ENCODE data around the gene IL6R. TPM values are rescaled to one million over a fixed set of nuclear protein-coding genes. Genes with fewer than 3 reads are reported as not detected.
"Not testable (repeated sequence)": the region's sequence is repeated elsewhere in the genome, so short reads cannot be mapped to it uniquely, and the experiment has no call there.

Gene IL6R
- 0.65 TPM for polyA plus RNA-seq (2013, experiment 1 of 2)
- polyA plus RNA-seq (2013, experiment 2 of 2) = 1.5 TPM

DNA sequence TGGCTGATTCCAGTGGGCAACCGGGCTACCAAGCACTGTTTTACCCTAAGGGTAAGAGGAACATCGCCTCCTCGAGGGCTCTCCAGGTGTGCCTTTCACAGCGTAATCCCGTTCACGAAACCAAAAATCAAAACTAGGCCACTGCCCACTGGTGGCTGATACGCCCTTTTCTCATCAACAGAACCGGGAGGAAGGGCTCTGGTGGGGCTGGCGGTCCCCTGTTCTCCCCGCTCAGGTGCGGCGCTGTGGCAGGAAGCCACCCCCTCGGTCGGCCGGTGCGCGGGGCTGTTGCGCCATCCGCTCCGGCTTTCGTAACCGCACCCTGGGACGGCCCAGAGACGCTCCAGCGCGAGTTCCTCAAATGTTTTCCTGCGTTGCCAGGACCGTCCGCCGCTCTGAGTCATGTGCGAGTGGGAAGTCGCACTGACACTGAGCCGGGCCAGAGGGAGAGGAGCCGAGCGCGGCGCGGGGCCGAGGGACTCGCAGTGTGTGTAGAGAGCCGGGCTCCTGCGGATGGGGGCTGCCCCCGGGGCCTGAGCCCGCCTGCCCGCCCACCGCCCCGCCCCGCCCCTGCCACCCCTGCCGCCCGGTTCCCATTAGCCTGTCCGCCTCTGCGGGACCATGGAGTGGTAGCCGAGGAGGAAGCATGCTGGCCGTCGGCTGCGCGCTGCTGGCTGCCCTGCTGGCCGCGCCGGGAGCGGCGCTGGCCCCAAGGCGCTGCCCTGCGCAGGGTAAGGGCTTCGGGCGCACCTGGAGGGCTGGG, at the start of gene IL6R:
Gene IL6R (plus strand): TSS at position 360 of the 763 bp plus-strand sequence. CDS start 287 bp downstream, at position 647.
- H3K36me3 ChIP-seq (ENCODE audit: insufficient read depth, low read length) = no peaks in the 10 kb centered on the region
- H3K27ac ChIP-seq (ENCODE audit: low read depth, low read length) = no peak within 1 kb of the TSS
- H3K4me1 ChIP-seq (ENCODE audit: insufficient read depth, low read length) = peaks cover 16% of the 10 kb centered on the region
- 2% methylated on average over 66 of the region's 66 CpGs for WGBS
- H3K4me3 ChIP-seq (ENCODE audit: low read length) = peak within 1 kb of the TSS; percentile 59
- H3K27me3 ChIP-seq (ENCODE audit: insufficient read depth, low read length) = peaks cover 53% of the 10 kb centered on the region
- H3K9ac ChIP-seq (ENCODE audit: low read depth, low read length) = peak within 1 kb of the TSS; percentile 40
- no peaks in the 10 kb centered on the region for H3K9me3 ChIP-seq (ENCODE audit: insufficient read depth, low read depth, low read length)

DNA sequence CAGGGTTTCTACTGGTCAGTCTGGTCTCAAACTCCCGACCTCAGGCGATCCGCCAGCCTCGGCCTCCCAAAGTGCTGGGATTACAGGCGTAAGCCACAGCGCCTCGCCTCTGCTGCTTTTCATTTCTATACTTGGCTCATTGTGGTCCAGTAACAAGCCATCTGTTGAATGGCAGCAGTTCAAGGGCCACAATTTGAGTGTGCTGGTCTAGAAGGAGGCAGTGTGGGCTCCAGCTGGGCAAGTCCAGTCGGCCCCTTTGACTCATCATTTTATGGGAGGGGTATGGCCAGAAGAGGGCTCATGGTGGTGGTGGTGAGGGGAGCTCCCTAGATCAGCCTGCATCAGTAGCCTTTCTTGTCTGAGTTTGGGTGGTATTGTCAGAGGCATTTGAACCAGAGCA, 46.6 kb upstream of the IL6R start:
- WGBS = 92% methylated on average over 8 of the region's 8 CpGs
- H3K9me3 ChIP-seq (ENCODE audit: insufficient read depth, low read depth, low read length) = no peaks in the 10 kb centered on the region
- no peak overlapping the region for H3K4me3 ChIP-seq (ENCODE audit: low read length)
- no peaks in the 10 kb centered on the region for H3K36me3 ChIP-seq (ENCODE audit: insufficient read depth, low read length)
- H3K9ac ChIP-seq (ENCODE audit: low read depth, low read length) = no peak overlapping the region
- peaks cover under 1% of the 10 kb centered on the region; the same call in 1 of the 2 replicates for H3K27me3 ChIP-seq (ENCODE audit: insufficient read depth, low read length)
- H3K27ac ChIP-seq (ENCODE audit: low read depth, low read length) = no peak overlapping the region
- H3K4me1 ChIP-seq (ENCODE audit: insufficient read depth, low read length) = peaks cover 4% of the 10 kb centered on the region; the same call in 1 of the 2 replicates

DNA sequence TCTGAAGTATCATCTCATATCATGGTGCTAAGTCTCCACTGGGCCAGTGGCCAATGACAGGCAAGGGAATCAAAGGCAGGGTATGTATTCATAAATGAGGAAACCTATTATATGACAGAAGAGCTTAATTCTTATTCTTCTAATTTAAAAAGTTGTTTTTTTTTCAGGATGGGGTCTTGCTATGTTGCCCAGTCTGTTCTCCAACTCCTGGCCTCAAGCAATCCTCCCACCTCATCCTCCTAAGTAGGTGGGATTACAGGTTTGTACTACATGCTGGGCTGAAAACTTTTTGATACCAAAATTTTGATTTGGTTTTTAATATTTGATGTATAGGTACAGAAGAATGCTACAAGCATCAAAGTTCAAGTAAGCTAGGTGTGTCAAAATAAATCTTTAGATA, 44.9 kb upstream of the IL6R start:
- H3K27me3 ChIP-seq (ENCODE audit: insufficient read depth, low read length) = no peaks in the 10 kb centered on the region
- H3K9ac ChIP-seq (ENCODE audit: low read depth, low read length) = no peak overlapping the region
- H3K9me3 ChIP-seq (ENCODE audit: insufficient read depth, low read depth, low read length) = no peaks in the 10 kb centered on the region
- no peak overlapping the region for H3K4me3 ChIP-seq (ENCODE audit: low read length)
- no peak overlapping the region for H3K27ac ChIP-seq (ENCODE audit: low read depth, low read length)
- H3K36me3 ChIP-seq (ENCODE audit: insufficient read depth, low read length) = no peaks in the 10 kb centered on the region
- H3K4me1 ChIP-seq (ENCODE audit: insufficient read depth, low read length) = no peaks in the 10 kb centered on the region

DNA sequence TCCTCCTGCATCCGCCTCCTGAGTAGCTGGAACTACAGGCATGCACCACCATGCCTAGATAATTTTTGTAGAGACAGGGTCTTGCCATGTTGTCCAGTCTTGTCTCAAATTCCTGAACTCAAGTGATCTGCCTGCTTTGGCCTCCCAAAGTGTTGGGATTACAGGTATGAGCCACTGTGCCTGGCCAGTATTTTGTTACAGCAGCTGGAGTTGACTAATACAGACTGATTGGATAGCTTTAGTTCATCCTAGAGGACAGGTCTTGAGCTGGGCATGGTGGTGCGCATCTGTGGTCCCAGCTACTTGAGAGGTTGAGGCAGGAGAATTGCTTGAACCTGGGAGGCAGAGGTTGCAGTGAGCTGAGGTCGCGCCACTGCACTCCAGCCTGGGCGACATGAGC, 44.3 kb upstream of the IL6R start:
- not testable (repeated sequence) for H3K27me3 ChIP-seq (ENCODE audit: insufficient read depth, low read length); H3K4me3 ChIP-seq (ENCODE audit: low read length); H3K9me3 ChIP-seq (ENCODE audit: insufficient read depth, low read depth, low read length); H3K9ac ChIP-seq (ENCODE audit: low read depth, low read length); H3K4me1 ChIP-seq (ENCODE audit: insufficient read depth, low read length); H3K36me3 ChIP-seq (ENCODE audit: insufficient read depth, low read length); H3K27ac ChIP-seq (ENCODE audit: low read depth, low read length)
- 96% methylated on average over 2 of the region's 5 CpGs for WGBS

DNA sequence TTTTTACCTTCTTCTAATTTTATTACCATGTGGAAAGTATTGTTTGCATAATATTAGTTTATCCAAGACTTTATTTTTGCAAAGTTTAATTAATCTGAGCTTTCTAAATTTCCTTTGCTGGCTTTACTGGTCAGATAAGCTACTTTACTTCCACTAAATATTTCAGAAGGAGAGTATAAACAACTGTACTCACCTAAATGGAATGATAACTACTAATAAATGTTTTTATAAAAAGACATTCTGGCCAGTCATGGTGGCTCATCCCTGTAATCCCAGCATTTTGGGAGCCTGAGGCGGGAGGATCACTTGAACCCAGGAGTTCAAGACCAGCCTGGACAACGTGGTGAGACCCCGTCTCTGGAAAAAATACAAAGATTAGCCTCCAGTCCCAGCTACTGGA, 43.8 kb upstream of the IL6R start:
- H3K9ac ChIP-seq (ENCODE audit: low read depth, low read length) = no peak overlapping the region
- no peaks in the 10 kb centered on the region for H3K27me3 ChIP-seq (ENCODE audit: insufficient read depth, low read length)
- H3K36me3 ChIP-seq (ENCODE audit: insufficient read depth, low read length) = no peaks in the 10 kb centered on the region
- no peak overlapping the region for H3K27ac ChIP-seq (ENCODE audit: low read depth, low read length)
- H3K9me3 ChIP-seq (ENCODE audit: insufficient read depth, low read depth, low read length) = no peaks in the 10 kb centered on the region
- 89% methylated on average over 3 of the region's 3 CpGs for whole genome bisulfite sequencing
- H3K4me1 ChIP-seq (ENCODE audit: insufficient read depth, low read length) = no peaks in the 10 kb centered on the region
- no peak overlapping the region for H3K4me3 ChIP-seq (ENCODE audit: low read length)

DNA sequence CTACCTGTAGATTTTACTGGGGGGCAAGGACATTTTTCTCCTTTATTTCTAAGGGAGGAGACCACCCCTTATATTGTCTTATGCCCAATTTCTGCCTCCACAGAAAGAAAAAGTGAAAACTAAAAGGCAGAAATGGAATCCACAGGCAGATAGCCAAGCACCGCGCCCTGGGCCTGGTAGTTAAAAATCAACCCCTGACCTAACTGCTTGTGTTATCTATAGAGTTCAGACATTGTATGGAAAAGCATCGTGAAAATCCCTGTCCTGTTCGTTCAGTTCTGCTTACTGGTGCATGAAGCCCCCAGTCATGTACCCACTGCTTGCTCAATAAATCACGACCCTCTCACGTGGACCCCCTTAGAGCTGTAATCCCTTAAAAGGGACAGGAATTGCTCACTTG, 33.7 kb upstream of the IL6R start:
- 87% methylated on average over 6 of the region's 6 CpGs for WGBS
- Histone ChIP-seq H3K4me3 (ENCODE audit: low read length) (no peak overlapping the region), H3K27me3 (ENCODE audit: insufficient read depth, low read length) (no peaks in the 10 kb centered on the region), H3K4me1 (ENCODE audit: insufficient read depth, low read length) (no peaks in the 10 kb centered on the region), H3K27ac (ENCODE audit: low read depth, low read length) (no peak overlapping the region), H3K9me3 (ENCODE audit: insufficient read depth, low read depth, low read length) (no peaks in the 10 kb centered on the region), H3K36me3 (ENCODE audit: insufficient read depth, low read length) (no peaks in the 10 kb centered on the region), H3K9ac (ENCODE audit: low read depth, low read length) (no peak overlapping the region)

DNA sequence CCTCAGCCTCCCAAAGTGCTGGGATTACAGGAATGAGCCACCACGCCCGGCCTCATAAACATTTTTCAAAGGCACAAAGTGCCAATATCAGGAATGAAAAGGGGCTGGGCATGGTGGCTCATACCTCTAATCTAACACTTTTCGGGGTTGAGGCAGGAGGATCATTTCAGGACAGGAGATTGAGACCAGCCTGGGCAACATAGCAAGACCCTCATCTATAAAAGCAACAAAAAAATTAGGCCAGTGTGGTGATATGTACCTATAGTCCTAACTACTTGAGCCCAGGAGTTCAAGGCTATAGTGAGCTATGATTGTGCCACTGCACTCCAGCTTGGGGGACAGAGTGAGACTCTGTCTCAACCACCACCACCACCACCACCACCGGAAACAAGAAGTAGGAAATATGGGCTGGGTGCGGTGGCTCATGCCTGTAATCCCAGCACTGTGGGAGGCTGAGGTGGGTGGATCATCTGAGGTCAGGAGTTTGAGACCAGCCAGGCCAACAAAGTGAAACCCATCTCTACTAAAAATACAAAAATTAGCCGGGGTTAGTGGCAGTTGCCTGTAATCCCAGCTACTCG, 31.3 kb upstream of the IL6R start:
- H3K9me3 ChIP-seq (ENCODE audit: insufficient read depth, low read depth, low read length) = not testable (repeated sequence)

DNA sequence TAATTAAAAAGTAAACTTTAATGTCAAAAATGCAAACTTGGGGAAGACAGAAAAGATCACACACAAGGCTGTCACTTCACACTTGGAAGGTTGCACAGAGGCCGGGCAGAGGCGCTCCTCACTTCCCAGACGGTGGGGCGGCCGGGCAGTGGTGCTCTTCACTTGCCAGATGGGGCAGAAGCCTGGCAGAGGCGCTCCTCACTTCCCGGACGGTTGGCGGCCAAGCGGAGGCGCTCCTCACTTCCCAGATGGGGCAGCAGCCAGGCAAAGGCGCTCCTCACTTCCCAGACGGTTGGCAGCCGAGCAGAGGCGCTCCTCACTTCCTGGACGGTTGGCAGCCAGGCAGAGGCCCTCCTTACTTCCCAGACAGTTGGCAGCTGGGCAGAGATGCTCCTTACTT, 25.8 kb upstream of the IL6R start:
- H3K4me1 ChIP-seq (ENCODE audit: insufficient read depth, low read length) = no peaks in the 10 kb centered on the region
- no peaks in the 10 kb centered on the region for H3K27me3 ChIP-seq (ENCODE audit: insufficient read depth, low read length)
- H3K9ac ChIP-seq (ENCODE audit: low read depth, low read length) = no peak overlapping the region
- WGBS = 87% methylated on average over 16 of the region's 16 CpGs
- H3K27ac ChIP-seq (ENCODE audit: low read depth, low read length) = no peak overlapping the region
- H3K36me3 ChIP-seq (ENCODE audit: insufficient read depth, low read length) = no peaks in the 10 kb centered on the region
- H3K4me3 ChIP-seq (ENCODE audit: low read length) = no peak overlapping the region
- H3K9me3 ChIP-seq (ENCODE audit: insufficient read depth, low read depth, low read length) = no peaks in the 10 kb centered on the region

More for the DNA sequence above, 31.3 kb upstream of the IL6R start:
- 95% methylated on average over 5 of the region's 7 CpGs for WGBS
- not testable (repeated sequence) for H3K4me3 ChIP-seq (ENCODE audit: low read length); H3K4me1 ChIP-seq (ENCODE audit: insufficient read depth, low read length); H3K27ac ChIP-seq (ENCODE audit: low read depth, low read length); H3K36me3 ChIP-seq (ENCODE audit: insufficient read depth, low read length); H3K9ac ChIP-seq (ENCODE audit: low read depth, low read length); H3K27me3 ChIP-seq (ENCODE audit: insufficient read depth, low read length)

DNA sequence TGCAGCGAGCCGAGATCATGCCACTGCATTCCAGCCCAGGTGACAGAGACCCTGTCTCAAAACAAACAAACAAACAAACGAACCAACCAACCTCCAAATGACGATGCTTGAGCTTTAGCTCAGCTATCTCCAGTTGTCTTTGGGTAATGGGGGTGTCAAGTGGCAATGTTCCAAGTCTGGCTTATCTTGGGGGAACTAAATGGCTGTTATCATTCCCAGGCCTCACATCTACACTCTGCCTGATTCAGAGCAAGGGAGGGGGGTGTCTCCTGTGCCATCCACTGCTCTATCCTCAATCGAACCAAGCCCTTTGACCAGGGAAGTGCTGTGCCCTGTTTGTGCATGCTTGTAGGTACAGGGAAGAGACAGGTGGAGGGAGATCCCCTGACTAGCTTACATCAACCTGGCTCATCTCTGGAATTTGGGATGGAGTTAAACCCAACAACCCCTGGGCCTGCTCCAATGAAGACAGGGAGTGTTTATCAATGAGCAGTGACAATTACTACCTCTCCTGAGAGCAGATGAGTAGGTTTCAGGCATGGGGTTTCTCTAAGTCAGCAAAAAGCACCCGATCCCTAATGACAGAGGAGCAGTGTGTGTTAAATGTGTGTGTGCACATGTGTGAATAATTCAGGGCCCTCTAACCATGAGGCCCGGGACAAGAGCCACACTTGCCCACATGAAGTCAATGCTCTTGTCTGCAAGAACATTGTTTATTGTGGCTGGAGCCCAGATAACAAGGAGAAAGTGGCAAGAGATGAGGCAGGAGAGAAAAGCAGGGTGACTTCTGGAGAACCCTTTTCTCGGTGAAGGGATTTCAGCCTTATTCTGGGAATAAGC, 20.3 kb upstream of the IL6R start:
- Histone ChIP-seq H3K4me3 (ENCODE audit: low read length) (no peak overlapping the region), H3K36me3 (ENCODE audit: insufficient read depth, low read length) (no peaks in the 10 kb centered on the region), H3K27ac (ENCODE audit: low read depth, low read length) (no peak overlapping the region), H3K27me3 (ENCODE audit: insufficient read depth, low read length) (no peaks in the 10 kb centered on the region), H3K9me3 (ENCODE audit: insufficient read depth, low read depth, low read length) (no peaks in the 10 kb centered on the region), H3K9ac (ENCODE audit: low read depth, low read length) (no peak overlapping the region), H3K4me1 (ENCODE audit: insufficient read depth, low read length) (no peaks in the 10 kb centered on the region)
- 96% methylated on average over 8 of the region's 8 CpGs for WGBS

DNA sequence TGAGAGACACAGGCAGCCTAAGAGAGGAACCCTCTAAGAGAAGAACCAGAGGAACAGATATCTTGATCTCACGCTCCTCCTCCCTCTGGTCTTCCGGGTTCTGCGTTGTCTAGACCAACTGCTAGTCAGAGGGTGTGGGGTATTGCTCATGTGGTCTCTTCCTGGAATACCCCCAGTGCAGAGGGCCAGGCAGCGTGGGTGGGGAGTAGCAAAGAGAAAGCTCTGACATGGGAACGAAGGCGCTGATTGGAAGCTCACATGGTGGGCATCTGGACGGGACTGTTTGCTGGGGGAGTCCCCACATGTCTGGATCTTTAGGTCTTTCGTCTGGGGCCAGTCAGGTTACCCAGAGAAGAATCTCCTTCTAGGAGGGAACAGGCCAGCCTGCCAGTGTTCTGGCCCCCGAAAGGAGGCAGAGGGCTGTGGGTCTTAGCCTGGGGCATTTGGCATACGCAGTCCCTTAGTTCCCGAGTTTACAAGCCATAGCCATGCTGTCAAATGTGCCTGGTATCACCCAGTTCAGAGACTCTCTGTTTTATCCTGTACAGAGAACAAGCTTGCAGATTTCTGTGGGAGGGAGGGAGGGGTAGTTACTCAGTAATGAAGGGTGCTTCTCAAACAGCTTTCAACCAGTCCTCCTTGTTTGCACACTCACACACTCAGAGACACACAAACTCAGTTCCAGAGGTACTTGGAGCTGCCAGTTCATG, 18.3 kb upstream of the IL6R start:
- WGBS = 90% methylated on average over 11 of the region's 11 CpGs
- Histone ChIP-seq H3K4me1 (ENCODE audit: insufficient read depth, low read length) (no peaks in the 10 kb centered on the region), H3K27me3 (ENCODE audit: insufficient read depth, low read length) (no peaks in the 10 kb centered on the region), H3K36me3 (ENCODE audit: insufficient read depth, low read length) (no peaks in the 10 kb centered on the region), H3K27ac (ENCODE audit: low read depth, low read length) (no peak overlapping the region), H3K9ac (ENCODE audit: low read depth, low read length) (no peak overlapping the region), H3K4me3 (ENCODE audit: low read length) (no peak overlapping the region), H3K9me3 (ENCODE audit: insufficient read depth, low read depth, low read length) (no peaks in the 10 kb centered on the region)
